ENCODE results near the gene DPF3. TPM values are rescaled to one million over a fixed set of nuclear protein-coding genes. Genes with fewer than 3 reads are reported as not detected.

The DPF3 gene
- total RNA-seq, 1 donor from 2014 or later: 0.86 TPM

DNA sequence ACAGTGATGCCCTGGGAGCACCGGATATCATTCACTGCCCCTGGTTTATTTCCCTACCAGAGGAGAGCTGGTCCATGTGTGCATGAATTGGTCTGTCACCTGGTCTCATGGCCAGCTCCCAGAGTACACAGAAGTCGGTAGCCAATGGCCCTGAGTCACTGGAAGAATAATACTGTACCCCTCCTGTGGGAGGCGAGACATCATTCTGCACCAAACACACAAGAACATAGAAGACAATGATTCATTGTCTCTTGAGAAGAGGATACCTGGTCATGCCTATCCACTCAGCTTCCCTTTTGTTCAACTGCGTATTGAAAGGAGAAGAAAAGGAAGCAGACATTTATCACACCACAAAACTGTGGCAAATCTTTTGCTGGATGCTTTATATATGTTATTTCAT lies 216.2 kb downstream of the DPF3 start:
- H3K4me3 ChIP-seq (ENCODE audit: low read depth, low read length): no peak overlapping the region
- TF ChIP-seq CTCF (conservative IDR thresholded peaks at IDR 0.05; ENCODE audit: low read depth, low read length): no peak
- DNase-seq (ENCODE audit: low read depth): no peak

DNA sequence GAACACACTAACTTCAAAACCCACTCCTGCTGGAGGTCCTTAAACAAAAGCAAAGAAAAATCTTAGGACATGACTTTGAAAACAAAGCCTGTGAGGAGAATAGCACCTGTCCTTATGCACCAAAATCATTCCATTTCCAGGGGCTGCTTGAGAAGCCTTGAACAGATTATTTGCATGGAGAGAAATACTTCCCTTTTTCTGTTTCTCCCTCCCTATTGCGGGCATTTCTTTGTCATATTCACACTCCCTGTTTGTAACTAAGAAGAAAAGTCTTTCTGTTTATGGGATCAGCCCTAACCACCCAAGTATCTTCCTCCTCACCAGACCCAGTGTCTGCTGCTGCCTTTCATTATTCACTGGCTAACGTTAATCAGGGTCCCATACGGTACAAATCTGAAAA lies 218.8 kb downstream of the DPF3 start:
- no peak overlapping the region for H3K4me3 ChIP-seq (ENCODE audit: low read depth, low read length)
- TF ChIP-seq CTCF (conservative IDR thresholded peaks at IDR 0.05; ENCODE audit: low read depth, low read length): no peak
- DNase-seq (ENCODE audit: low read depth): no peak

- no peak overlapping the region for H3K4me3 ChIP-seq (ENCODE audit: low read depth, low read length)
- no peak for DNase-seq (ENCODE audit: low read depth)
- TF ChIP-seq CTCF (conservative IDR thresholded peaks at IDR 0.05; ENCODE audit: low read depth, low read length): no peak
These were observed 220.7 kb downstream of the DPF3 start for GRCh38 chr14:72673179-72673578.

DNA sequence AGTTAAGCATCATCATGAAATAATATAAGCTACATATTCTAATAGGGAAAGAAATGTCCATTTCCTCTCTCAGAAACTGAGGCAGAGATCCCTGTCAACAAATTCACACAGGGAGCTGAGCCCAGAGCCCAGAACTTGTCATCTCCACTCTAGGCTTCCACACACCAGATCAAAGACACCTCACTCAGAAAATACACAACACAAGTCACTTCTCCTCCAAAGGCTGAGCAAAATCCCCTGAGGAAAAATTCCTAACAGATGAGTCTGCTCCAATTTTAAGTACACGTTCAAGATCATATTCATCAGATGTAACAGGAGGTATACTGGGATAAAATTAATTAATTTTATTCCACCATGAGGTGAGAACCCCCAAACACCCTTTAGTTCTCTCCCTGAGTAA lies 227.3 kb downstream of the DPF3 start:
- TF ChIP-seq CTCF (conservative IDR thresholded peaks at IDR 0.05; ENCODE audit: low read depth, low read length): no peak
- DNase-seq (ENCODE audit: low read depth): peak; percentile 59
- no peak overlapping the region for H3K4me3 ChIP-seq (ENCODE audit: low read depth, low read length)

GRCh38 chr14:72665259-72665658 lies 228.6 kb downstream of the DPF3 start:
- no peak for TF ChIP-seq CTCF (conservative IDR thresholded peaks at IDR 0.05; ENCODE audit: low read depth, low read length)
- peak overlapping the region; percentile 25 for H3K4me3 ChIP-seq (ENCODE audit: low read depth, low read length)
- DNase-seq (ENCODE audit: low read depth): peak; percentile 100

DNA sequence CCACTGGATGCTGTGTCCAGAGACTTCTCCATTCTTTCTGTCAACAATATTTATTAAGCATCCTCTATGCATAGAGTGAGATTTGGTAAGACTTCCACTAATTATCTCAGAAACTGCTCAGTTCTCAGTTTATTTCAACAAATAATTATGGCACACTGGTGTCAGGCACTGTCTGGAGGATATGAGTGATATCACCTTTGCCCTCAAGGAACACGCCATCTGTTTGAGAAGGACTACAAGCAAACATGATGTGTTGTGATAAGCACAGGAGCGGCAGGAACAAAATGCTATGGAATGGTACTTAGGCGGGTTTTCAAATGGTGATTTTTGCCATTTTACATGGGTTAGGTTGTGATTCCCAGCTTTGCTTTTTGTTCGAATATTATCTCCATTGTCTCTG lies 229.2 kb downstream of the DPF3 start:
- H3K4me3 ChIP-seq (ENCODE audit: low read depth, low read length): no peak overlapping the region
- DNase-seq (ENCODE audit: low read depth): no peak
- TF ChIP-seq CTCF (conservative IDR thresholded peaks at IDR 0.05; ENCODE audit: low read depth, low read length): no peak

DNA sequence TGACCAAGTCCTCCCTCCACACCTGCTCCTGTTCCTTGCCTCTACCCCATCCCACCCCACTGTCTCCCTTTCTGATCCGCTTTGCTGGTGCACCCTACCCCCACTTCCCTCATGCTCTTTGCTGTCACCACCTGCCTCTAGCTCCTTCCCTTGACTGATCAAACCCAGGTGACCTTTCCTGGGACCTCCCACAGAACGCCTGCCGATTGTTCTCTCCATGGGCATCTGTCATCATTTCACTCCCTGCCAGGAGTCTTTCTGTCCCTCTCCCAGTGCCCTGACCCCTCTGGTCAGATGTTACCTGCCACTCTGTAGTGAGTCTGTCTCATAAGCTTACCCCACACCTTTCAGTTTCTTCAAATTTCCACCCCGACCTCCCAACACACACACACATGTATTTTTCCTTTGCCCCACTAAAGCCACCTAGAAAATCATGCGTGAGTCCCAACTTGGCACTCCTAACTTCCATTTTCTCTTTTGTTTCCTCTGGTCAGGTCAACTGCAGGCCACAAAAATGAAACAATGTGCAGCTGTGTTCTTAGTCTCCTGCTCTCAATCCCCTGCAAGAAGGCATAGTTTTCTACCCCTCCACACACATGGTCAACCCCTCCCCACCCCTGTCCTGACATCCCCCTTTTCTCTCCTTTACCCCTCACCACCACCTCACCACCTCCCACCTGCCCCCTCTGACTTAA lies 229.8 kb downstream of the DPF3 start:
- DNase-seq (ENCODE audit: low read depth): no peak
- no peak for TF ChIP-seq CTCF (conservative IDR thresholded peaks at IDR 0.05; ENCODE audit: low read depth, low read length)

More for the DNA sequence above, 229.8 kb downstream of the DPF3 start:
- no peak overlapping the region for H3K4me3 ChIP-seq (ENCODE audit: low read depth, low read length)

All from epithelial cell of proximal tubule (primary cell).